Mesothelial cell of epicardium (in vitro differentiated cells): ENCODE data around the gene MOK. TPM values are rescaled to one million over a fixed set of nuclear protein-coding genes. Genes with fewer than 3 reads are reported as not detected.
"Not testable (repeated sequence)": the region's sequence is repeated elsewhere in the genome, so short reads cannot be mapped to it uniquely, and the experiment has no call there.

Experiments
- DNase-seq, 2 experiments: peaks; one replicate each; pipeline ENCODE4 v3.0.0; 2021; ENCODE audit warnings: low spot score in 2 of 2; ENCODE audit not compliant: unreplicated experiment in 2 of 2
- H3K27ac Mint-ChIP-seq: 2 replicates; pipeline ENCODE4 v1.8.0; 2021; ENCODE audit warnings: mixed read lengths
- H3K27me3 Mint-ChIP-seq: 2 replicates; pipeline ENCODE4 v1.8.0; 2021; ENCODE audit warnings: low read depth, mixed read lengths
- H3K36me3 Mint-ChIP-seq: 2 replicates; pipeline ENCODE4 v1.8.0; 2021; ENCODE audit warnings: mixed read lengths
- H3K4me1 Mint-ChIP-seq: 2 replicates; pipeline ENCODE4 v1.8.0; 2021; ENCODE audit warnings: mixed read lengths
- H3K4me3 Mint-ChIP-seq: 2 replicates; pipeline ENCODE4 v1.8.0; 2021; ENCODE audit warnings: mild to moderate bottlenecking, moderate library complexity, mixed read lengths
- H3K9me3 Mint-ChIP-seq: 2 replicates; pipeline ENCODE4 v1.8.0; 2021; ENCODE audit warnings: mixed read lengths
- total RNA-seq: library from RNA; stranded (reverse); gene quantifications from 3 replicates; pipeline ENCODE4 v1.2.1, GENCODE V29; 2021
- TF ChIP-seq, protein P1 (sequence below): fragments of 200-600 bp; sonication (generic); IDR thresholded peaks from one replicate; pipeline ENCODE4 v1.5.0; 2021; ENCODE audit warnings: antibody characterized with exemption; ENCODE audit not compliant: unreplicated experiment

The MOK gene
- total RNA-seq, 1 donor from 2014 or later = 34.9 TPM

DNA sequence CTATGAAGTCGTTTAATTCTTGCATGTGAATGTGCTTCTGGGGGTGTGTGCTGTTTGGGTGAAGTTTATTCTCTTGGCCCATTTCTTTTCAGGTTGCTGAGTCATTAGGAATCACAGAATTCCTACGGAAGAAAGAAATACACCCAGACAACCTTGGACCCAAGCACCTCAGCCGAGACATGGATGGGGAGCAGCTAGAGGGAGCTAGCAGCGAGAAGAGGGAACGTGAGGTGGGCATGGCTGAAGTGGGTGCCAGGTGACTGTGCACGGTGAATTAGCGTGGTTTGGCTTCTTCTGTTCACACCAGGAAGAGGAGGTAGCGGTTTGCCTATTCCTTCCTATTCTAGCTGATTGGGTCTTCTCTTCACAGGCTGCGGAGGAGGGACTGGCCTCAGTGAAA is 33.8 kb upstream of the MOK start:
- H3K4me3 Mint-ChIP-seq = no peak overlapping the region
- H3K36me3 Mint-ChIP-seq = peaks cover 35% of the 10 kb centered on the region
- no peaks in the 10 kb centered on the region for H3K27me3 Mint-ChIP-seq
- no peak overlapping the region for H3K27ac Mint-ChIP-seq
- H3K9me3 Mint-ChIP-seq = no peaks in the 10 kb centered on the region
- no peaks in the 10 kb centered on the region for H3K4me1 Mint-ChIP-seq
- DNase-seq = no peak
- TF ChIP-seq, protein P1, sequence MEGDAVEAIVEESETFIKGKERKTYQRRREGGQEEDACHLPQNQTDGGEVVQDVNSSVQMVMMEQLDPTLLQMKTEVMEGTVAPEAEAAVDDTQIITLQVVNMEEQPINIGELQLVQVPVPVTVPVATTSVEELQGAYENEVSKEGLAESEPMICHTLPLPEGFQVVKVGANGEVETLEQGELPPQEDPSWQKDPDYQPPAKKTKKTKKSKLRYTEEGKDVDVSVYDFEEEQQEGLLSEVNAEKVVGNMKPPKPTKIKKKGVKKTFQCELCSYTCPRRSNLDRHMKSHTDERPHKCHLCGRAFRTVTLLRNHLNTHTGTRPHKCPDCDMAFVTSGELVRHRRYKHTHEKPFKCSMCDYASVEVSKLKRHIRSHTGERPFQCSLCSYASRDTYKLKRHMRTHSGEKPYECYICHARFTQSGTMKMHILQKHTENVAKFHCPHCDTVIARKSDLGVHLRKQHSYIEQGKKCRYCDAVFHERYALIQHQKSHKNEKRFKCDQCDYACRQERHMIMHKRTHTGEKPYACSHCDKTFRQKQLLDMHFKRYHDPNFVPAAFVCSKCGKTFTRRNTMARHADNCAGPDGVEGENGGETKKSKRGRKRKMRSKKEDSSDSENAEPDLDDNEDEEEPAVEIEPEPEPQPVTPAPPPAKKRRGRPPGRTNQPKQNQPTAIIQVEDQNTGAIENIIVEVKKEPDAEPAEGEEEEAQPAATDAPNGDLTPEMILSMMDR = no peak

DNA sequence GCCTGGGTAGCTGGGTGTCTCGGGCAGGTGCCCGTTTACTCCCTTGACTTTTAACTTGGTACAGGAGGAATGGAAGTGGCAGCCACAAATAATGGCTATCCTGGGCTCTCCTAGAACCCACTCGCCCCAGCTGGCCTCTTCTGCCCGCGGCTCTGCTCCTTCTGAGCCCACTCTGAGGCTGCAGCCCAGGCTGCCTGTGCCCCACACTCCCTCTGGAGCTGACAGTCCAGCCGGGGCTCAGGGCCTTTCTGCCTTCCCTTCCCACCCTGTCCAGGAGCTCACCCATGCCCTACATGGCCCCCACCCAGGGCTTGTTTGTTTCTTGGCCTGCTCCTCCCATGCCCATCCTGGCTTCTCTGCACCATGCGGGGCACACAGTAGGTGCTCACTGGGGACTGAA is 30.2 kb upstream of the MOK start:
- Mint-ChIP-seq H3K9me3 (no peaks in the 10 kb centered on the region), H3K27me3 (no peaks in the 10 kb centered on the region), H3K4me1 (no peaks in the 10 kb centered on the region), H3K4me3 (no peak overlapping the region), H3K27ac (no peak overlapping the region), H3K36me3 (peaks cover 31% of the 10 kb centered on the region)
- TF ChIP-seq, protein P1 = no peak
- DNase-seq = no peak

DNA sequence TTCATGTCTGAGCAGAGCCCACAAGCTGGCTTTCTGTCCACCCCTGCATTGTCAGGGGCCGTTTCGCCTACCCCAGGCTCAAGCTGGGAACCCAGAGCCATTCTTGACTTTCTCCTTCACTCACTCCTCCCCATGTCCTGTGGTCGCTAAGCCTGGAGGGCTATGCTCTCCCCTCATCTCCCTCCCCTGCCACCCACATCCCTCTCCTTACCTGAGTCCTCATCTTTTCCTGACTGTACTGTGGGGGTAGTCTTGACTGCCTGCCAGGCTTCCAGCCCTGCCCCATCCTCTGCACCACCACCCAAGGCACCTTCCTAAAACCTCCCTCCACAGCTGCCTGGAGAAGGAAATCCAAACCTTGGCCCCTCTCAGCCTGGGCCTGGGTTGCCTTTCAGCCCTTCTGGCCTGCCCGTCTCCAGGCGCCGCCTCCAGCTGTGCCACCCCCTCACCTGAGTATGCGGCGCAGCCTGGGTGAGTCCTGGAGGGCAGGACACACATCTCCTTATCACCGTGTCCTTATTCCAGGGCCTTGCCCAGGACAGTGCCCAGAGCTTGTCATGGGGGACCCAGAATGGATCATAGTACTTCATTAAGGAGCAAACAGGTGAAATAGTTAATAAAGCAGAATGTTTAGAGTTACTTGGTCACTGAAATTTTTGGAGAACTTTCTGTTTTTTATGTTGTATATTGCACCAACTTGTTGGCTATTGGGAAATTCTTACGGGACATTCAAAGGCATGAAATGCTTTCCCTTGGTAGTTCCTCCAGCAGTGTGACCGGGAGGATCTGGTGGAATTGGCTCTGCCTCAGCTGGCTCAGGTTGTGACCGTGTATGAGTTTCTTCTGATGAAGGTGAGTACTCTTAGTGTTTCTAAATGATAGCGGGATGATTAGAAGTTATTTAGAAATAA is 29.1 kb upstream of the MOK start:
- peaks cover 31% of the 10 kb centered on the region for H3K36me3 Mint-ChIP-seq
- no peak overlapping the region for H3K27ac Mint-ChIP-seq
- H3K4me3 Mint-ChIP-seq = no peak overlapping the region
- no peaks in the 10 kb centered on the region for H3K27me3 Mint-ChIP-seq
- DNase-seq = no peak
- TF ChIP-seq, protein P1 = no peak
- no peaks in the 10 kb centered on the region for H3K9me3 Mint-ChIP-seq
- no peaks in the 10 kb centered on the region for H3K4me1 Mint-ChIP-seq

DNA sequence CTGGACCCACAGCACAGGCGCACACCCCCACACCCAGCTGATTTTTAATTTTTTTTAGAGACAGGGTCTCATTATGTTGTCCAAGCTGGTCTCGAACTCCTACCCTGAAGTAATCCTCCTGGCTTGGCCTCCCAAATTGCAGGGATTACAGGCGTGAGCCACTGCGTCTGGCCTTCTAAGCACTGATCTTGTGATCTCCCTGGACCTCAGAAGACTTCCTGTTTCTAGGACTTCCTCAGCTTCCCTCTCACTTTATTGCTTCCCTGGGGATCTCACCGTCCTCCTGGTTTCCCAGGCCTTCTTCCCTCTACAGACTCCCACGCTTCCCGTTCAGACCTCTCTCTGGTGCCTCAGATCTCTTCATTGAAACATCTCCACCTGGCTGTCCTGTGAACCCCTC is 28.4 kb upstream of the MOK start:
- H3K9me3 Mint-ChIP-seq = no peaks in the 10 kb centered on the region
- peaks cover 27% of the 10 kb centered on the region for H3K36me3 Mint-ChIP-seq
- H3K27me3 Mint-ChIP-seq = no peaks in the 10 kb centered on the region
- H3K4me1 Mint-ChIP-seq = no peaks in the 10 kb centered on the region
- TF ChIP-seq, protein P1 = no peak
- no peak for DNase-seq
- H3K4me3 Mint-ChIP-seq = no peak overlapping the region
- H3K27ac Mint-ChIP-seq = no peak overlapping the region

DNA sequence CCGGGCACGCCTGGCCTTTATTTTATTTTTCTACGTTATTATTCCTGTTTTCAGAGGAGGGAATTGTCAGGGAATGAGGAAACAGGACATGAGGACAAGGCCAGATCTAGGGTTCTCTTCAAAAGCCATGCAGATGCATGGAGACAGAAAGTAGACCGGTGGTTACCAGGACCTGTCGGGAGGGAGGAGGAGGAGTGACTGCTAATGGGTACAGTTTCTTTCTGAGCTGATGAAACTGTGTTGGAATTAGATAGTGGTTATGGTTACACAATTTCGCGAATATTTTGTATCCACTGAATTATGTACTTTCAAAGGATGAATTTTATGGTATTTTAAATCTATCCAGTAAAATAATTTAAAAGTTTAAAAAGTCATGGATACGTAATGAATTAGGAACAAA is 25.8 kb upstream of the MOK start:
- TF ChIP-seq, protein P1 = no peak

DNA sequence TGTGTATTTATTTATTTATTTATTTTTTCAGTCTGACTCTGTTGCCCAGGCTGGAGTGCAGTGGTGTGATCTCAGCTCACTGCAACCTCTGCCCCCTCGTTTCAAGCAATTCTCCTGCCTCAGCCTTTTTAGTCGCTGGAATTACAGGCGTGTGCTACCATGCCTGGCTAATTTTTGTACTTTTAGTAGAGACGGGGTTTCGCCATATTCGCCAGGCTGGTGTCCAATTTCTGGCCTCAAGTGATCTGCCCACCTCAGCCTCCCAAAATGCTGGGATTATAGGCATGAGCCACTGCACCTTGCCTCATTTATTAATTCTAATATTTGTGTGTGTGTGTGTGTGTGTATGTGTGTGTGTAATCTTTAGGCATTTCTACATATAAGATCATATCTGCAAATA is 24.4 kb upstream of the MOK start:
- H3K27me3 Mint-ChIP-seq, DNase-seq, H3K9me3 Mint-ChIP-seq, H3K27ac Mint-ChIP-seq, H3K4me1 Mint-ChIP-seq, H3K36me3 Mint-ChIP-seq, H3K4me3 Mint-ChIP-seq: not testable (repeated sequence)

More for the DNA sequence above, 25.8 kb upstream of the MOK start:
- H3K27ac Mint-ChIP-seq = no peak overlapping the region
- H3K4me1 Mint-ChIP-seq = no peaks in the 10 kb centered on the region
- no peak for DNase-seq
- H3K36me3 Mint-ChIP-seq = peaks cover 14% of the 10 kb centered on the region
- no peaks in the 10 kb centered on the region for H3K9me3 Mint-ChIP-seq
- H3K4me3 Mint-ChIP-seq = no peak overlapping the region
- H3K27me3 Mint-ChIP-seq = no peaks in the 10 kb centered on the region
